ENCODE results near the gene HOXB2.

Gene HOXB2

DNA sequence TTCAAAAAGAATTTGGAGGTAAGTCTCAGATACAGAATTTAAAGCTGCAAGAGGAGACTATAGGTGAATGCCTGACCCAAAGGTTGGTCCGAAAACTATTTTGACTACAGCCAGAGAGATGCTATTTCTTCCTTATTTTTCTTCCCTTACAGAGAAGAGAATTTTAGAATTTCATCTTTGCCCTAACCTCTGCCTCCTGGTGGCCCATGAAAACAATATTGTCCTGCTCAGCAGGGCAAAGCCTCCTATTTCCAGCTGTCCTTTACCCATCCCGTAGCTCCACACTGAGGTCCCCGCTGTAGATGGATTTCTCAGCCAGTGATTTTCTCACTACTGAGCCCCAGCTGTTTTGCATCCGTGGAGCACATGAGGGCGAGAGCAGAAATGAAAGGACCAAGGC, 38.7 kb downstream of the HOXB2 start:
- no peak for DNase-seq
- intact Hi-C loops (cut with DNase I) = no loop called here

DNA sequence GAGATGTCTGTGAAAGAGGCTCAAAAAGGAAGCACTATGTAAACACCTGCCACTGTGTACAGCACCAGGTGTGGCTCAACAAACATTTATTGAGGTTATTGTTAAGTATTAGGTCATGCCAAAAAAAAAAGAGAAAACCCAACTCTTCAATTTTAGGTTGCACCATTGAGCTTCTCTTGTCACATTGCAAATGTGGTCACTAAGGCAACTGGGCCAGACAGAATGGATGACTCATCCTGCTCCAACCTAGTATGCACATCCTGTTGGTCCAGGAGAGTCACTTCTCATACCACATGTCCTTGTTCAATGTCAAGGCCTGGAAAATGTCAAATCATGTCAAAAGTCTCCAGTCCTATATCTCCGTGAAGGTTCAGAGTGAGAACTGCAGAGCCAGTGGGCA, 39.1 kb downstream of the HOXB2 start:
- intact Hi-C loops (cut with DNase I) = no loop called here
- no peak for DNase-seq

DNA sequence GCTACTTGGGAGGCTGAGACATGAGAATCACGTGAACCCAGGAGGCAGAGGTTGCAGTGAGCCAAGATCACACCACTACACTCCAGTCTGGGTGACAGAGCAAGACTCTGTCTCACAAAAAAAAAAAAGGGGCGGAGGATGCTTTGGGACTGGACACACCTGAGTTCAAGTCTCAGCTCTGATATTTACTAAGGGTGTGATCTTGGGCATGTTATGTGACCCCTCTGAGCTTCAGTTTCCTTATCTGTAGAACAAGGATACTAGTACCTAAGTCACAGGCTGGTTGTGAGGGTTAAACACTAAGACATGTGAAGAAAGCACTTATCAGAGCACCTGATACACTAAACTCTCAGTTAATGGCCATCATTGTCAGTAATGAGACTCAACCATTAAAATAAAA, 40.0 kb downstream of the HOXB2 start:
- intact Hi-C loops (cut with DNase I) = no loop called here

DNA sequence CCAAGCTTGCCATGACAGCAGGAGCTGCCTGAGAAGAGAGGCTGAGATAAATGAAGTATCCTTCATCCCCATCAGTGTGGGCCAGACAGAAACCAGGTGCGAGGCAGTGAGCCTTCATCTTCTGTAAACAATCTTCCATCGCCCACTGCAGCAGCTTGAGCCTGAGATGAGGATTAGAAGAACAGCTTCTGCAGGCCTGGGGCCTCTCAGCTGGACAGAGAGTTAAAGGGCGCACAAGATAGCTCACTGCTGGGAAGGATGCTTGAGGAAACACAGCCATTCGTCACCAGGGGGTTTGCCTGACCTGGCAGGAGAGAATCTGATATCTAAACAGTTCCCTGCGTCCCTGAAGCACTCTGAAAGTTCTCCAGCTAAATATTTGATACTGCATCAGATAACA, 41.2 kb downstream of the HOXB2 start:
- no peak for DNase-seq
- intact Hi-C loops (cut with DNase I) = no loop called here

More for the DNA sequence above, 40.0 kb downstream of the HOXB2 start:
- no peak for DNase-seq

DNA sequence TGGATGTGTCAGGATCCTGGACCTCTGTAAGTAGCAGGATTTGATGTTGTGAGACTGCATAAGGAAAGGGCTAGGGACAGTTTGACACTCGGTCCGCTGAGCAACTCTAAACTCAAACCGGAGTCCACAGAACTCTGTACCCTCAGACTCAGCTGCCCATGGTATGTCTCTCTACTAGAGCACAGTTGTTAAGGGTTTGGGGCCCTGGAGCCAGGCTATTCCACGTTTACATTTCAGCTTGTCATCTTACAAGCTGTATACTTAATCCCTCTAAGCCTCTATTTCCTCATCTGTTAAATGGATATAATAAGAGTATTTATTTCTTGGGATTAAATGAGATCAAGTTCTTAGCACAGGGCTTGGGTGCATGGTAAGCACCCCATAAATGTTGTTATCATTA, 42.0 kb downstream of the HOXB2 start:
- DNase-seq = no peak
- intact Hi-C loops (cut with DNase I) = no loop called here

DNA sequence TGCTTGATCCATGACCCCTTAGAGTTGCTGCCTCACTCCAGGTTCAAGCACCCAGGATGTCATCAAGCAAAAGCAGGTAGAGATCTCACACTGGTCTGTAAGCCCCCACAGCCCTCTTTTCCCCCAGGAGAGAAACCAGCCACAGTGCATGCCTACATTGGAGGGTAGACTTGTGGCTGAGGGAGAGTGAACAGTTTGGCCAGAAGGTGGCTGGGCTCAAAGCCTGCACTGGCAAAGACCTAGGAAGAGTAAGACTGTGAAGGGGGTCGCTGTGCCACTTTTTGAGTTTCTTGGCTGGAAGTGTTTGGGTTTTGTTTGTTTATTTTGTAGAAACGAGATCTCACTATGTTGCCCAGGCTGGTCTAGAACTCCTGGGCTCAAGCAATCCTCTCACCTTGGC, 42.6 kb downstream of the HOXB2 start:
- intact Hi-C loops (cut with DNase I) = no loop called here
- no peak for DNase-seq

DNA sequence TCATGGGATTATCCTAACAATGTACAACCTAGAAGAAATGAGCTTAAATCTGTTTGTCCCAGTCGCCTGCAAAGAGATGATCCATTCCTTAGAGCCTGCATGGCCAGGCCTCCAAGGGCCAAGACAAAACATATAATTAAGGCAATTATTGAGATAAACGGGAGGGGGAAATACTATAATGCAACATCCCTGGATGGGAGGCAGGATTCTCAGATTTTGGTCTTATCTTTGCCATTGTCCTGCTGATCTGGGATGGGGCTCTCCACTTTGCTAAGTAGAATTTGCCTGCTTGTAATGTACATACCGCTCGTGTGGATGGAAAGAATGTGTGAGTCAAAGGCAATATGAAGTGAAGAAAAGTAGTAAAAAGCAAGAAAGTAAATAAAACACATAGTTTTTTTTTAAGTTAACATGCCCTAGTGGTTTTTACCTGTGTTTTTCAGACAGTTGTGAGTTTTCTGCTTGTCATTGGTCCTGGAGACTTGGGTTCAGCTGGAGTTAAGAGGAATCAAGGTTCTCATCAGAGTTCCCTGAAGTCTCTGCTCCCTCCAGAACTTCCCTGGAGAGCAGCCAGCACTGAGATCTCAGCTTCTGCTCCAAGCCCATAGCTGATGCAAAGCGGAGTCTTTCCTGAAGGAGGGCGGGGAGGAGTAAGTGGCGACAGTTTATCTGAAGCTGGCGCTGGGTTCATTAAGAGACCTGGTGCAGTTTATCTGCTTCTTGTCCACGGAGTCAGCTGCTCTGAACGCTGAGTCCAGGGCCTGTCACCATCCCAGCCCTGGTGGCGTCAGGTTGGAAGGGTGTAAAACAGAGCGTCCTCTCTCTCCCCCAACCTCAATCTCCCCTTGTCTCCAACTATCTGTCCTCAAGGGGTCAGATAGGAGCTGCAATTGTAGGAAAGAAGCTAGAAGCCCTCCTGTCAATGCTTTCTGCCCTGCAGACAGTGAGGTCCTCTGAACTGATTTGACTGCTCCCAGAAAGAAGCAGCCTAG, 44.2 kb downstream of the HOXB2 start:
- intact Hi-C loops (cut with DNase I) = no loop called here
- no peak for DNase-seq

DNA sequence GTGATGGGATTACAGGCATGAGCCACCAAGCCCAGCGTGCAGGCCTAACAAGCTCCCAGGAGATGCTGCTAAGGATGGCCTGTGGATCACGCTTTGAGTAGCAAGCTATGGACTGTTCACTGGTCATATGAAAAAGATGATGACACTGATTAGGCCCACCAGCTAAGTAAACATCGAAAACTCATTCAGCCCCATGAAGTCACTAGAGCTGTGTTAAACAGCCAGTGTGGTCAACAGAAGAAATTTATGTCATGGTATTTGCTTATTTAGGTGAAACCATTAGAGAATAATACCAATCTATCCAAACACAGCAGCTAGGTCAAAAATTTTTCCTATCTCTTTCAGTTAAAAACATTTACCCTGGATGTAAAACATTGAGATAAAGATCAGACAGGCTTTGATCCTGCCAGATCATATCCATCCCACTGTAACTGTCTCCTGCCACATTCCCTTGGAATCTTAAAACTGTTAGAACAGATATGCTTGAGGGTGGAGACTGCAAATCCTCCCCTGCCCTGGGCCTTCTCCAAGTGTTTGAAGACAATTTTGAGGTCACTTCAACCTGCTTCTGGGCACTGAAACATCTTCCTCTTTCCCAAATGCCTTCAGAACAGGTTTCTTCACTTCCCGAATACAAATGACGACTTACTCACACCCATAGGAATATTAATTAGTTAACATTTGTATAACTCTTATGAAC, 45.0 kb downstream of the HOXB2 start:
- intact Hi-C loops (cut with DNase I) = no loop called here
- no peak for DNase-seq

DNA sequence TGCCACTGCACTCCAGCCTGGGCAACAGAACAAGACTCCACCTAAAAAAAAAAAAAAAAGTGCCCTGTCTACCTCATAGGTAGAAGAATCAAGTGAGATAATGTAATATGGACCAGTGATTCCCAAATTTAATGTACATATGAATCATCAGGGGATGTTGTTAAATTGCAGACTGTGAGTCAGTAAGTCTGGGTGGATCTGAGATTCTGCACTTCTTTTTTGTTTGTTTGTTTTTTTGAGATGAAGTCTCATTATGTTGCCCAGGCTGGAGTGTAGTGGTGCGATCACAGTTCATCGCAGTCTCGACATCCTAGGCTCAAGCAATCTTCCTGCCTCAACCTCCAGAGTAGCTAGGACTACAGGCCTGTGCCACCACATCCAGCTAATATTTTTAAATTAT, 45.7 kb downstream of the HOXB2 start:
- no peak for DNase-seq
- intact Hi-C loops (cut with DNase I) = no loop called here

DNA sequence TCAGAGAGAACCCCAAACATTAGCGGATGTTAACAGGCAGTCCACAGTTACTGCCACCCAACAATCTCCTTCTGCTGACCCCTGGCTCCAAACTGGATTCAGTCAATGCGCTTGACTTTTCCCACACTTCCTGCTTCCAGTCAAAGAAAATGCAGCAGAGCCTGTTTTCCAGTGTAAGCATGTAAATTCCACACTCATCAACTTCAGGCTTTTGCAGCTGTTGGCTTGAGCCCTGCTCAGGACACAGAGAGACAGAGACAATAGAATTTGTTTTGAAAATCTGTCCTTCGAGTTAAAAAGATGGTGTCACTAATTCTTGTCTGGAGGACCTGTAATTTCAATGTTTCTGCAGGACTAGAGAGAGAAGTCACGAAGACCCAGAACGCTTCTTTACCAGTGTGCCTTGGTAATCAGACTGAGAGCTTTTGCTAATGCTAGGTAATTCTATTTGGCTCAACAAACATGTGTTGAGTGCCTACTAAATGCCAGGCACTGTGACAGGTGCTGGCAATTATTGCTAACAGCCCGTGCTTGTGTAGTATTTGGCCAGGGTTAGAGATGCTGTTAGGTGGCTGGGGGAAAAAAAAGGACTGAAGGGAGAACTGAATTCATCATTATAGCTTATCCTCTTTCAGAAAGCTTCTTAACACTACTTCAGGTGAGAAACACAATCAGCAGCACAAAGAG, 46.6 kb downstream of the HOXB2 start:
- DNase-seq = no peak
- intact Hi-C loops (cut with DNase I) = no loop called here

DNA sequence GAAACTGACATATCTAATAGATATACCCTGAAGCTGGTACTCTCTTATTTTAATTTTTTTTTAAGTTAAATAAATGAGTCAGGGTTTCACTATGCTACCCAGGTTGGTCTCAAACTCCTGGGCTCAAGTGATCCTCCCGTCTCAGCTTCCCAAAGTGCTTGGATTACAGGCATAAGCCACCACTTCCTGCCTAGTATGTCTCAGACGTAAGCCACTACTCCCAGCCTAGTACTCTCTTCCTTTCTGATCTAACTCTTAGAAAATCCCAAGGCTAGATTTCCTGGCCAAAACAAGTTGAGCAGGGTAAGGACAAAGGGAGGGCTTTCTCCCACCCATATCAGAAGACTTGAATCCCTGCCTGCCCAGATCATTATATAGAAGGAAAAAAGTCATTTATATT, 47.8 kb downstream of the HOXB2 start:
- no peak for DNase-seq
- intact Hi-C loops (cut with DNase I) = no loop called here

DNA sequence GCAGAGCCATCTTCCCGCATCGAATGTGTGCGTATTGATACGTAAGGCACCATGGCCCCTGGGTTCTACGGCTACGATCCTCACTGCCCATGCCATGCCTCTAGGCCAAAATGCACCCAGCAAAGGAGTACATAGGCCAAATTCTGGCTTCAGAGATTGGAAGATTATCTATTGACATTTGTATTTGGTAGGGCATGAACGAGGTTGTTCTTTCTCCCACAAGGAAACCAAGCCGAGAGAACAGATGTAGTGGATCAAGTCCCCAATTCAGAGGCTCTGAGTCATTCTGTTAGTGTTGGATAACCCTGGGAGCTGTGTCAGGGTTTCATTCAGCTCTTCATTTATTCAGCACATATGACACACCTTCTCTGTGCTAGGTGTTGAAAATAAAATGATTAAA, 50.6 kb downstream of the HOXB2 start:
- intact Hi-C loops (cut with DNase I) = no loop called here
- no peak for DNase-seq

Measured in head of caudate nucleus (tissue), 42 donors.